ENCODE data around the gene ACP1.

Gene ACP1

DNA sequence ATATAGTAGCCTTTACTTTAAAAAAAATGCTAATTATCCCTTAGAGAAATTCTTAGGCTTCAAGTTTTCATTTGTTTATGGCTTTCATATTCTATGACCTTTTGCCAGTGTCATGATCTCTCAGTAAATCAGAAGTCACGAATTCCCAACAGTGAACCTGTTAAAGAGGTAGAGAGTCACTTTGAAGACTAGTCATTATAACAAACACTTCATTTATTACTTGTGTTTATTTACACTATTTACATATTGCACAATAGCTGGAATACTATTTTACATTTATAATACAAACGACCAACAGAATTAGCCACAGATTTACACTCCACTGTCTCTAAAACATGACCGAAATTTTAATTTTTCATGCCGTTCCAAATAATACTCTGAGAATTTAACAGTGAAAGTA lies 14.6 kb downstream of the ACP1 start:
- Histone ChIP-seq H3K4me3 (ENCODE audit: low read length) (no peak overlapping the region), H3F3A (ENCODE audit: control insufficient read depth, insufficient read depth) (no peaks in the 10 kb centered on the region; the same call in 1 of the 2 replicates), H3K27ac (ENCODE audit: low read depth, low read length) (no peak overlapping the region), H3K9me3 (ENCODE audit: control insufficient read depth, insufficient read depth, low read length) (no peaks in the 10 kb centered on the region), H3K4me2 (ENCODE audit: low read length) (no peak overlapping the region), H3K4me1 (ENCODE audit: control insufficient read depth, low read length) (peaks cover 13% of the 10 kb centered on the region), H3K79me2 (ENCODE audit: control insufficient read depth, low read length) (peaks cover 26% of the 10 kb centered on the region), H3K36me3 (ENCODE audit: control insufficient read depth, low read length) (peaks cover 77% of the 10 kb centered on the region), H4K20me1 (ENCODE audit: control insufficient read depth, insufficient read depth, low read depth, low read length) (peaks cover 17% of the 10 kb centered on the region; the same call in 1 of the 2 replicates), H3K27me3 (ENCODE audit: control insufficient read depth, low read length) (no peaks in the 10 kb centered on the region), H3K9me2 (replicated peaks; ENCODE audit: control insufficient read depth, low read length) (no peaks in the 10 kb centered on the region)
- TF ChIP-seq EZH2phosphoT487 (IDR thresholded peaks at IDR 0.05; ENCODE audit: borderline replicate concordance, low read length) (no peak), CTCF (IDR thresholded peaks at IDR 0.05; ENCODE audit: low read depth, low read length, poor library complexity, severe bottlenecking) (no peak)

GRCh38 chr2:279956-280649 lies 15.4 kb downstream of the ACP1 start:
- no peaks in the 10 kb centered on the region; the same call in 1 of the 2 replicates for H3F3A ChIP-seq (ENCODE audit: control insufficient read depth, insufficient read depth)
- peaks cover 19% of the 10 kb centered on the region for H3K79me2 ChIP-seq (ENCODE audit: control insufficient read depth, low read length)
- H3K4me3 ChIP-seq (ENCODE audit: low read length): no peak overlapping the region
- H3K9me3 ChIP-seq (ENCODE audit: control insufficient read depth, insufficient read depth, low read length): no peaks in the 10 kb centered on the region
- no peaks in the 10 kb centered on the region for H3K9me2 ChIP-seq (replicated peaks; ENCODE audit: control insufficient read depth, low read length)
- H4K20me1 ChIP-seq (ENCODE audit: control insufficient read depth, insufficient read depth, low read depth, low read length): peaks cover 16% of the 10 kb centered on the region; the same call in 1 of the 2 replicates
- TF ChIP-seq EZH2phosphoT487 (IDR thresholded peaks at IDR 0.05; ENCODE audit: borderline replicate concordance, low read length) (no peak), CTCF (IDR thresholded peaks at IDR 0.05; ENCODE audit: low read depth, low read length, poor library complexity, severe bottlenecking) (no peak)
- no peaks in the 10 kb centered on the region for H3K27me3 ChIP-seq (ENCODE audit: control insufficient read depth, low read length)
- H3K36me3 ChIP-seq (ENCODE audit: control insufficient read depth, low read length): peaks cover 70% of the 10 kb centered on the region
- no peak overlapping the region for H3K27ac ChIP-seq (ENCODE audit: low read depth, low read length)
- H3K4me2 ChIP-seq (ENCODE audit: low read length): no peak overlapping the region
- H3K4me1 ChIP-seq (ENCODE audit: control insufficient read depth, low read length): peaks cover 6% of the 10 kb centered on the region

DNA sequence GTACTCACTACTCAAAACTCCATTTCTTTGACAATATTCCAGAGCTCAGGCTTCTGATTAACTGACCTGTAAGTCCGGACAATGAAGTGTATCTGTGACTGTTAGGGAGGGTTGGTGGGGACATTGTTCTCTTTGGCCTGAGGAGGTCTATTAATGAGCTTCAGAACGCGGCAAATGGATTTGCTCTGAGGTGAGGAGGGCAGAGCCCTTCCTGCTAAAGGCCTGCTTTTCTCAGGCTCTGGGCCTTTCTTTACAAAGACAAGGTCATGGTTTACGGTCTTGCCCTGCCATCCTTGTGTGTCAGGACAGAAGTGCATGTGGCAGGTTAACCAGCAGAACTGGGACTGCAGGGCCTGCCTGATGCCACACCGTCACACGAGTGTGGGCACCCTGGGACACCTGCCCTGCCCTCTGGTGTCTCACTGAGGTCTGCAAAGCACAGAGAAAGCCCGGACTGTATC lies 15.9 kb downstream of the ACP1 start:
- peaks cover 10% of the 10 kb centered on the region; the same call in 1 of the 2 replicates for H4K20me1 ChIP-seq (ENCODE audit: control insufficient read depth, insufficient read depth, low read depth, low read length)

More for the DNA sequence above, 15.9 kb downstream of the ACP1 start:
- no peak overlapping the region for H3K4me2 ChIP-seq (ENCODE audit: low read length)
- H3F3A ChIP-seq (ENCODE audit: control insufficient read depth, insufficient read depth): no peaks in the 10 kb centered on the region; the same call in 1 of the 2 replicates
- H3K9me3 ChIP-seq (ENCODE audit: control insufficient read depth, insufficient read depth, low read length): no peaks in the 10 kb centered on the region
- H3K36me3 ChIP-seq (ENCODE audit: control insufficient read depth, low read length): peaks cover 64% of the 10 kb centered on the region
- TF ChIP-seq CTCF (IDR thresholded peaks at IDR 0.05; ENCODE audit: low read depth, low read length, poor library complexity, severe bottlenecking) (no peak), EZH2phosphoT487 (IDR thresholded peaks at IDR 0.05; ENCODE audit: borderline replicate concordance, low read length) (no peak)
- H3K4me1 ChIP-seq (ENCODE audit: control insufficient read depth, low read length): peaks cover under 1% of the 10 kb centered on the region; the same call in 1 of the 2 replicates
- H3K27me3 ChIP-seq (ENCODE audit: control insufficient read depth, low read length): no peaks in the 10 kb centered on the region
- H3K4me3 ChIP-seq (ENCODE audit: low read length): no peak overlapping the region
- no peak overlapping the region for H3K27ac ChIP-seq (ENCODE audit: low read depth, low read length)
- no peaks in the 10 kb centered on the region for H3K9me2 ChIP-seq (replicated peaks; ENCODE audit: control insufficient read depth, low read length)
- H3K79me2 ChIP-seq (ENCODE audit: control insufficient read depth, low read length): peaks cover 13% of the 10 kb centered on the region

All from DOHH2 (cell line).